ENCODE measurements around the gene LTBP2.

Gene LTBP2

GRCh38 chr14:74614508-74615495, 2.8 kb upstream of the LTBP2 start:
- Mint-ChIP-seq H3K4me1 (ENCODE audit: low read depth in 2 of 2) (peaks cover 59% of the 10 kb centered on the region in 2 donors), H3K36me3 (ENCODE audit: insufficient read depth) (peaks cover 22% of the 10 kb centered on the region), H3K27me3 (no peaks in the 10 kb centered on the region), H3K27ac (no peak overlapping the region), H3K4me3 (peak overlapping the region; percentile 78), H3K9me3 (no peaks in the 10 kb centered on the region)
- DNase-seq: no peak
- ATAC-seq (replicated peaks): no peak

- no peaks in the 10 kb centered on the region for H3K9me3 Mint-ChIP-seq
- peak overlapping the region; percentile 78 for H3K4me3 Mint-ChIP-seq
- peak overlapping the region in 1 of 2 donors; percentile 63 for H3K27ac Mint-ChIP-seq
- no peak for DNase-seq
- H3K4me1 Mint-ChIP-seq (ENCODE audit: low read depth in 2 of 2): peaks cover 53 to 56% of the 10 kb centered on the region in 2 donors
- no peak for ATAC-seq (replicated peaks)
- no peaks in the 10 kb centered on the region for H3K27me3 Mint-ChIP-seq
- peaks cover 15% of the 10 kb centered on the region for H3K36me3 Mint-ChIP-seq (ENCODE audit: insufficient read depth)
Observed at GRCh38 chr14:74613211-74613914, 1.3 kb upstream of the LTBP2 start.

- Mint-ChIP-seq H3K27ac (peak overlapping the region in 1 of 2 donors; percentile 44), H3K27me3 (no peaks in the 10 kb centered on the region), H3K36me3 (ENCODE audit: insufficient read depth) (peaks cover 6% of the 10 kb centered on the region), H3K4me1 (ENCODE audit: low read depth in 2 of 2) (peaks cover 44 to 47% of the 10 kb centered on the region in 2 donors), H3K9me3 (no peaks in the 10 kb centered on the region), H3K4me3 (peak overlapping the region; percentile 78)
- DNase-seq (peak; percentile 79 to 88 (median 82)), ATAC-seq (replicated peaks) (peak; percentile 85)
Observed at GRCh38 chr14:74612350-74613021, 449 bp upstream of the LTBP2 start.

- no peak for DNase-seq
- no peaks in the 10 kb centered on the region for H3K27me3 Mint-ChIP-seq
Observed at GRCh38 chr14:74610866-74611649, 979 bp downstream of the LTBP2 start.

GRCh38 chr14:74610199-74610865, 1.7 kb downstream of the LTBP2 start:
- no peaks in the 10 kb centered on the region for H3K9me3 Mint-ChIP-seq
- no peaks in the 10 kb centered on the region for H3K27me3 Mint-ChIP-seq
- H3K36me3 Mint-ChIP-seq (ENCODE audit: insufficient read depth): peaks cover 3% of the 10 kb centered on the region
- DNase-seq: no peak
- no peak overlapping the region for H3K27ac Mint-ChIP-seq
- ATAC-seq (replicated peaks): no peak
- peaks cover 27 to 30% of the 10 kb centered on the region in 2 donors for H3K4me1 Mint-ChIP-seq (ENCODE audit: low read depth in 2 of 2)
- H3K4me3 Mint-ChIP-seq: peak overlapping the region; percentile 42 to 56

More at GRCh38 chr14:74610866-74611649, 979 bp downstream of the LTBP2 start:
- peak overlapping the region; percentile 78 for H3K4me3 Mint-ChIP-seq
- H3K36me3 Mint-ChIP-seq (ENCODE audit: insufficient read depth): peaks cover 5% of the 10 kb centered on the region
- H3K27ac Mint-ChIP-seq: no peak overlapping the region
- no peaks in the 10 kb centered on the region for H3K9me3 Mint-ChIP-seq
- no peak for ATAC-seq (replicated peaks)
- peaks cover 34 to 38% of the 10 kb centered on the region in 2 donors for H3K4me1 Mint-ChIP-seq (ENCODE audit: low read depth in 2 of 2)

GRCh38 chr14:74609721-74610120, 2.3 kb downstream of the LTBP2 start:
- Mint-ChIP-seq H3K27ac (no peak overlapping the region), H3K4me3 (peak overlapping the region; percentile 13 to 56), H3K9me3 (no peaks in the 10 kb centered on the region), H3K27me3 (no peaks in the 10 kb centered on the region), H3K36me3 (ENCODE audit: insufficient read depth) (peaks cover 2% of the 10 kb centered on the region), H3K4me1 (ENCODE audit: low read depth in 2 of 2) (peaks cover 24 to 26% of the 10 kb centered on the region in 2 donors)
- no peak for ATAC-seq (replicated peaks)
- no peak for DNase-seq

- Mint-ChIP-seq H3K36me3 (ENCODE audit: insufficient read depth) (peaks cover 2% of the 10 kb centered on the region), H3K4me3 (no peak overlapping the region), H3K27ac (no peak overlapping the region), H3K4me1 (ENCODE audit: low read depth in 2 of 2) (peaks cover 19 to 20% of the 10 kb centered on the region in 2 donors), H3K27me3 (no peaks in the 10 kb centered on the region), H3K9me3 (no peaks in the 10 kb centered on the region)
- DNase-seq (peak; percentile 88 to 94 (median 89)), ATAC-seq (replicated peaks) (peak; percentile 47)
Observed at GRCh38 chr14:74608959-74609611, 3.0 kb downstream of the LTBP2 start.

GRCh38 chr14:74606727-74607126, 5.3 kb downstream of the LTBP2 start:
- no peaks in the 10 kb centered on the region for H3K27me3 Mint-ChIP-seq
- no peak overlapping the region for H3K27ac Mint-ChIP-seq
- DNase-seq (no peak), ATAC-seq (replicated peaks) (no peak)
- H3K4me3 Mint-ChIP-seq: no peak overlapping the region
- peaks cover 10 to 13% of the 10 kb centered on the region in 2 donors for H3K4me1 Mint-ChIP-seq (ENCODE audit: low read depth in 2 of 2)
- no peaks in the 10 kb centered on the region for H3K36me3 Mint-ChIP-seq (ENCODE audit: insufficient read depth)
- no peaks in the 10 kb centered on the region for H3K9me3 Mint-ChIP-seq

GRCh38 chr14:74605531-74606223, 6.4 kb downstream of the LTBP2 start:
- H3K36me3 Mint-ChIP-seq (ENCODE audit: insufficient read depth): no peaks in the 10 kb centered on the region
- DNase-seq (no peak), ATAC-seq (replicated peaks) (no peak)
- no peak overlapping the region for H3K4me3 Mint-ChIP-seq
- H3K9me3 Mint-ChIP-seq: no peaks in the 10 kb centered on the region
- no peak overlapping the region for H3K27ac Mint-ChIP-seq
- H3K27me3 Mint-ChIP-seq: no peaks in the 10 kb centered on the region
- peaks cover 9 to 13% of the 10 kb centered on the region in 2 donors for H3K4me1 Mint-ChIP-seq (ENCODE audit: low read depth in 2 of 2)

GRCh38 chr14:74604911-74605310, 7.1 kb downstream of the LTBP2 start:
- H3K4me1 Mint-ChIP-seq (ENCODE audit: low read depth in 2 of 2): peaks cover 8 to 11% of the 10 kb centered on the region in 2 donors
- ATAC-seq (replicated peaks) (no peak), DNase-seq (no peak)
- no peak overlapping the region for H3K27ac Mint-ChIP-seq
- no peaks in the 10 kb centered on the region for H3K36me3 Mint-ChIP-seq (ENCODE audit: insufficient read depth)
- no peaks in the 10 kb centered on the region for H3K9me3 Mint-ChIP-seq
- no peaks in the 10 kb centered on the region for H3K27me3 Mint-ChIP-seq
- no peak overlapping the region for H3K4me3 Mint-ChIP-seq

GRCh38 chr14:74604157-74604556, 7.9 kb downstream of the LTBP2 start:
- no peaks in the 10 kb centered on the region for H3K27me3 Mint-ChIP-seq
- H3K36me3 Mint-ChIP-seq (ENCODE audit: insufficient read depth): no peaks in the 10 kb centered on the region
- ATAC-seq (replicated peaks): no peak

More at GRCh38 chr14:74604157-74604556, 7.9 kb downstream of the LTBP2 start:
- no peaks in the 10 kb centered on the region for H3K9me3 Mint-ChIP-seq
- H3K4me1 Mint-ChIP-seq (ENCODE audit: low read depth in 2 of 2): peaks cover 3 to 7% of the 10 kb centered on the region in 2 donors
- DNase-seq: no peak
- no peak overlapping the region for H3K27ac Mint-ChIP-seq
- H3K4me3 Mint-ChIP-seq: no peak overlapping the region
